GM18951 (cell line): Measurements from ENCODE around the gene CYTH1.
A peak's percentile ranks its signal among the peaks of the same experiment; 100 is the strongest.

Experiments
- POLR2A ChIP-seq: IDR thresholded peaks from 4 replicates; pipeline ENCODE4 v1.6.1; 2011; ENCODE audit warnings: mild to moderate bottlenecking; ENCODE audit not compliant: insufficient read length, insufficient read depth; ENCODE audit errors: extremely low read depth
- in situ Hi-C: fragments of 300-500 bp; cut with MboI; formaldehyde crosslinking; loops from one replicate; pipeline ENCODE4 v1.12.0; 2022; ENCODE audit warnings: low sequenced_read_pairs, mixed read lengths, inconsistent platforms; ENCODE audit not compliant: unreplicated experiment

The CYTH1 gene

GRCh38 chr17:78745407-78746088 is 36.5 kb downstream of the CYTH1 start:
- TF ChIP-seq POLR2A, result no peak
- in situ Hi-C loops, result no loop called here

- TF ChIP-seq POLR2A, result no peak
- in situ Hi-C loops, result no loop called here
These were observed 39.2 kb downstream of the CYTH1 start for GRCh38 chr17:78742901-78743300.

GRCh38 chr17:78741644-78742284 is 40.3 kb downstream of the CYTH1 start:
- in situ Hi-C loops, result no loop called here
- TF ChIP-seq POLR2A, result no peak

- peak; percentile 25 for TF ChIP-seq POLR2A
- in situ Hi-C loops, result no loop called here
These were observed 42.6 kb downstream of the CYTH1 start for GRCh38 chr17:78739331-78739931.

- in situ Hi-C loops, result no loop called here
- no peak for TF ChIP-seq POLR2A
These were observed 43.4 kb downstream of the CYTH1 start for GRCh38 chr17:78738698-78739097.

- in situ Hi-C loops, result no loop called here
- no peak for TF ChIP-seq POLR2A
These were observed 43.8 kb downstream of the CYTH1 start for GRCh38 chr17:78738278-78738677.

- in situ Hi-C loops, result no loop called here
These were observed 44.7 kb downstream of the CYTH1 start for GRCh38 chr17:78737332-78737731.

GRCh38 chr17:78736526-78737079 is 45.5 kb downstream of the CYTH1 start:
- TF ChIP-seq POLR2A, result peak; percentile 66
- in situ Hi-C loops, result no loop called here

More at GRCh38 chr17:78737332-78737731, 44.7 kb downstream of the CYTH1 start:
- TF ChIP-seq POLR2A, result no peak

GRCh38 chr17:78735832-78736525 is 46.1 kb downstream of the CYTH1 start:
- no peak for TF ChIP-seq POLR2A
- in situ Hi-C loops, result no loop called here

- TF ChIP-seq POLR2A, result peak; percentile 31
- in situ Hi-C loops, result no loop called here
These were observed 47.1 kb downstream of the CYTH1 start for GRCh38 chr17:78734793-78735641.

- in situ Hi-C loops, result no loop called here
- no peak for TF ChIP-seq POLR2A
These were observed 49.7 kb downstream of the CYTH1 start for GRCh38 chr17:78732354-78732753.

- in situ Hi-C loops, result no loop called here
These were observed 50.2 kb downstream of the CYTH1 start for GRCh38 chr17:78731904-78732303.

More at GRCh38 chr17:78731904-78732303, 50.2 kb downstream of the CYTH1 start:
- TF ChIP-seq POLR2A, result no peak
